Ureter (tissue), 1 donor: ENCODE data around the gene RFX4. TPM values are rescaled to one million over a fixed set of nuclear protein-coding genes. Genes with fewer than 3 reads are reported as not detected.
"Not testable (repeated sequence)": the region's sequence is repeated elsewhere in the genome, so short reads cannot be mapped to it uniquely, and the experiment has no call there.

Source experiments
- DNase-seq: peaks from one replicate; pipeline ENCODE4 v3.0.0-alpha.2; 2020; ENCODE audit warnings: low spot score
- total RNA-seq: library from RNA; stranded (reverse); gene quantifications from one replicate; pipeline ENCODE4 v1.2.4, GENCODE V29; 2023
- donor health status: DM: yes; HTN: yes; CAD: no.

The RFX4 gene
- total RNA-seq, 1 donor from 2014 or later = not detected

GRCh38 chr12:106590601-106591000 is 7.8 kb downstream of the RFX4 start:
- no peak for DNase-seq

GRCh38 chr12:106594447-106594846 is 11.6 kb downstream of the RFX4 start:
- DNase-seq = no peak

DNA sequence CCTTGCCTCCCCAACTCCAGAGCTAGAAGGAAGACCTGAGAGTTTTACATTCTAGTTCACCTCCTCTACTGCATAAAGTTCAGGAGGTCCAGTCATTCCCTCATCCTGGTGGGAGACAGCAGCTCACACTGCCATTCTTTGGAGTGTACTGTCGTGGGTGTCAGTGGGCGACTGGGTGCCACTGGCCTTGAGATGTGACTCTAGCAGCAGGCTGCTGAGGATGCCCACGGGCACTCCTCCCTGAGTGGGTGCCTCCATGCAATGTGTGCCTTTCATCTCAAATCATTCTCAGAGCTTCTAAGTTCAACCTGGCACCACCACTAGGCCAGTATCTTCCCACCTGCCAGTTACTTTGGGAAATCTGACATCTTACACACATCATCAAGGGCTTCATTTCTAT is 12.5 kb downstream of the RFX4 start:
- DNase-seq = no peak

DNA sequence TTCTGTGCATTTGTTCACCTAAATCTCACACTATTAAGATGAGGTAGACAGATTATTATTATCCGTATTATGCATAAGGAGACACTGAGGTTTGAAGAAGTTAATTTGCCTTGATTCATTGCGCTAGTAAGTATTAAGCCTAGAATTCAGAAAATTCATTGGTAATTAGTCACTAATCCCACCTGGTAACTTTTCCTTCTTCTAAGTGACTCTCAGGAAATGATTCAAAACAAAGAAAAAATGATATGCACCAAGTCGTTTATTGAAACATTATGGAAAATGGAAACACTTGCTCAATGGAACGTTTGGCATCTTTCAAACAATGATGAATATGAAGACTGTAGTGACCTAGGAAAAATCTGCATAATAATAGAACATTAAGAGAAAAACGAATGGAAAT is 15.2 kb downstream of the RFX4 start:
- DNase-seq = no peak

- no peak for DNase-seq
These were observed 16.5 kb downstream of the RFX4 start for GRCh38 chr12:106599302-106599701.

GRCh38 chr12:106600503-106600902 is 17.7 kb downstream of the RFX4 start:
- DNase-seq = no peak

DNA sequence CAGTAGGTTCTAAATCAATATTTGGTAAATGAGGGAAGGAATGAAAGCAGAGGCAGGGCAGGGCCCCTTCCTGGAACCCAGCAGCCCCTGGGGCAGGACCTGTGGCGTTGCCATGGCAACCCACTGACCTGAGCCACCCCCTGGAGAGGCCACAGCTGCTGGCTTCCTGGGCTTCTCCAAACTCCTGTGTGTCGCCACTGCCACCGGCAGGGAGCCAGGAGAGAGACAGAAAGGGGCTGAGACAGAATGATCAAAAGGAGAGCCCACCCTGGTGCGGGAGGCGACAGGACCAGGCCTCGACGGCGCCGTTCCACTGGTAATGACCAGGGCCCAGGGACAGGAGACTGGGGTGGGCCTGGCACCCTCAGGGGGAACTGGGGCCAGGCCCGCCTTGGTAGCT is 18.2 kb downstream of the RFX4 start:
- no peak for DNase-seq

DNA sequence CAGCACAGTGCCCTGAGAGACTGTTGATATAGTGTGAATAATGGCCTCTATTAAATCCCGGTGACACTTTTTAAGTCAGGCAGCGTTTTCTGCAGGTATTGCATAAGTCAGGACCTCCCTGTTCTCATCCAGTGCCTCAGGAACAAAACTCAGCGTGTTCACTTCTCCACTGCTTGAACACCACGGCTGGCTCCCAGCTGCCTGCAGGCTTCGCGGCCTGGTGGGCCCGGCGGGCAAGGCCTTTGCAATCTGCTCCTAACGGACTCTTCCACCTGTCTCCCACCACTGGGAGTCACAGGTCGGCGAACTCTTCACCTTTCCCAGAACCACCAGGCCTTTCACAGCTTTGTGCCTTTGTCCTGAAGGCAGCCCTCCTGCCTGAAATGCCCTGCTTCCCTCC is 18.7 kb downstream of the RFX4 start:
- DNase-seq = no peak

DNA sequence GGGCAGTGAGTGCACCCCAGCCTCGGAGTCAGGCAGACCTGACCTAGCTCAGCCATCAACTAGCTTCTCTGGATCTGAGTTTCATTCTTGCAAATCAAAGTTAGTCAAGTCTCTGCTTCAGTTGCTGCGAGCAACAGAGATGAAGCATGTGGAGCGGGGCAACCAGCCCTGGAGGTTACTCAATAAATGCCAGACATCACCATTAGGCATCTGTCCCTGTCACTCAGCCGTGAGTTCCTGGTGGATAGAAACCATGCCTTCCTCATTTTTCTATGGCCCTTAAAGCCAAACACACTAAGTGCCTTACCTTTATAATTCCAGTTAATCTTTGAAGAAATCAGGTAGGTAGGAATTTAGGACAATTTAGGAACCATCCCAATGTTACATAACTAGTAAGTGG is 19.3 kb downstream of the RFX4 start:
- no peak for DNase-seq

DNA sequence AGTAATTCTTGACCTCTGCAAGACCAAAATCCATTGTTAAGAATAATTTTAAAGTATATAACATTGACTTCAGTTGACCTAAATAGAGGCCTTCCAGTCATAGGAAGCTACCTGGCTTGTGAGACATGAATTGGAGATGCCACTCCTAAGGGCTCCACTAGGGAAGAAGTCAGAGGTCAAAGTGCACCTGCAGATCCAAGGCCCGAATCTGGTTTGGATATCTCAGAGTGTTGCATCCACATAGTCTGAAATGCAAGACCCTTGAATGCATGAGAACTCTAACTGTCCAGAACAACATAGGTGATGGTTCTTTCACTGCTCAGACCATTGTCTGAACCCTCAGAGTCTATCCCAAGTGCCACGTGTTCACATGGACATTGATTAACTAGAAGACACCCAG is 22.4 kb downstream of the RFX4 start:
- no peak for DNase-seq

DNA sequence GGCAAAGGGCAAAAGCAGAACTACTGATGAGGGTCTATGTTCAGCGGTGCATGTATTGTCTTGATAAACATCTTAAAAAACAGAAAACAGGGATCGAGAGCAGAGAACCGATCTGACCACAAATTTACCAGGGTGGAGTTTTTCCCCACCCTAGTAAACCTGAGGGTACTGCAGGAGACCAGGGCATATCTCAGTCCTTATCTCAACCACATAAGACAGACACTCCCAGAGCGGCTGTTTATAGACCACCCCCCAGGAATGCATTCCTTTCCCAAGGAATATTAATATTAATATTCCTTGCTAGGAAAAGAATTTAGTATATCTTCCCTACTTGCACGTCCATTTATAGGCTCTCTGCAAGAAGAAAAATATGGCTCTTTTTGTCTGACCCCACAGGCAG is 37.8 kb downstream of the RFX4 start:
- DNase-seq = not testable (repeated sequence)

DNA sequence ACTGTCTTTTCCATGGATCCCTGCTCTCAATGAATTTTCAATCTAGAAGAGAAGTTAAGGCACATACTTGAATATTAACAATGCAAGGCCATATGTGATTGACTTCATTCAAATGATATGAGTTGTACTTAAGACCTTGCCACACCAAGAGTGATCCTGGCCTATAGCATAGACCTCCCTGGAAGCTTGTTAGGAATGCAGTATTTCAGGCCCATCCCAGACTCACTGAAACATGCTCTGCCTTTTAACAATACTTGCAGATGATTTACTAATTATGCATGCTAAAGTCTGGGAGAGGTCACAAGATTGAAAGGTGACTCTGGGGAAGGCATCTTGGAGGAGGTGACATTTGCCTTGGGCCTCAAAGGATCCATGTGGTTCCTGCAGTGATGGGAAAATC is 43.2 kb downstream of the RFX4 start:
- DNase-seq = no peak

- DNase-seq = no peak
These were observed 47.2 kb downstream of the RFX4 start for GRCh38 chr12:106629797-106630659.

DNA sequence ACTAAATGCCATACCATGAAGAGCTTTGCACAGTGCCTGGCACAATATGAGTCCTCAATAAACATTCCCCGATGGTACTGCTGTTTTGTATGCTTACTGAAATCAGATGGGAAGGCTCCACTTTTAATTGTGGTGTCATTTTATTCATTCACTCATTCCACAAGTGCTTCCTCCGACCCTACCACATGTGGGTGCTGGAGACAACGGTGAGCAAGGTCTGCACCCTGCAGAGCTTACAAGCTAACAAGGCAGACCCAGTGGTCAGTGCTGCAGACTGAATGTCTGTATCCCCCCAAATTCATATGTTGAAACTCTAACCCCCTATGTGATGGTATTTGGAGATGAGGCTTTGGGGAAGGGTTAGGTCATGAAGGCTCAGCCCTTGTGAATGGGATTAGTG is 48.3 kb downstream of the RFX4 start:
- DNase-seq = no peak

DNA sequence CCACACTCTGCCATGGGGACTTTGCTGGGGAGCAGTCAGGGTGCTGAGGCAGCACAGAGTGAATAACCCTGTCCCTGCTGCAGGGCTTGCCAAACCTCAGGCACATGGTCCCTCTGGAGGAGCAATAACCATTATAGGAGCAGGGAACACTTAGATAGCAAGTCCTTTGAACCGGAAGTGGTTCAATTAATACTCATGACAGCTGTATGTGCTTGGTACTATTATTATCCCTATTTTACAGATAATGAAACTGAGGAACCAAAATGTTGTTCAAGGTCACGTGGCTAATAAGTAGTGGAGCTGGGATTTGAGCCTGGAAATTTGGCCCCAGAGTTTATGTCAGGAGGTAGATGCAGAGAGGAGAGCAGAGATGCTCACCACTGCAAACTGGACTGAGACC is 49.0 kb downstream of the RFX4 start:
- DNase-seq = no peak

DNA sequence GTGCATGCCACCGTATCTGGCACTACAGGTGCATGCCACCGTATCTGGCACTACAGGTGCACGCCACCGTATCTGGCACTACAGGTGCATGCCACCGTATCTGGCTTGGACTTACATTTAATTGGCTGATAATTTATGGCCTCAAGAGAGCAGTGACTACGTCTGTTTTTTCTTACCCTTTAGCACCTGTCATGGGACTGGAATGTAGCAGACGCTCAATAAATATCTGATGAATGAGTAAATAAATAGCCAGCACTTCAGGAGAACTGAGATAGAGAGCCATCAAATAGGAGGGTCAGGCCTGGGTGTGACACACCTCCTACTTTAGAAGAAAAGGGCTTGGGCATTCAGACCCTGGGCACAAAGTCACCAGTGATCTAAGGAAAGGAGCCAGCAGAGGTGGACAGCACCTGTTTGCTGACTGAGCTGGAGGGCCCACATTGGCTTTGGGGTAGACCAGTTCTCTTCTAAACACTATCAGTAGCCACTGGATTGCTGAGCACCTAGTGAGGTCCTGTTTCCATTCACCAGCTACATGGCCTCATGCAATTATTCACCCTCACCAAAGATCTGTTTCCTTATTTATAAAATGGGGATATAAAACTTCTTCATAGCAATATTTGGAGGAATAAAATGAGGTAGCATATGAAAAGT is 50.1 kb downstream of the RFX4 start:
- DNase-seq = no peak

- DNase-seq = no peak
These were observed 50.6 kb downstream of the RFX4 start for GRCh38 chr12:106633451-106633823.

DNA sequence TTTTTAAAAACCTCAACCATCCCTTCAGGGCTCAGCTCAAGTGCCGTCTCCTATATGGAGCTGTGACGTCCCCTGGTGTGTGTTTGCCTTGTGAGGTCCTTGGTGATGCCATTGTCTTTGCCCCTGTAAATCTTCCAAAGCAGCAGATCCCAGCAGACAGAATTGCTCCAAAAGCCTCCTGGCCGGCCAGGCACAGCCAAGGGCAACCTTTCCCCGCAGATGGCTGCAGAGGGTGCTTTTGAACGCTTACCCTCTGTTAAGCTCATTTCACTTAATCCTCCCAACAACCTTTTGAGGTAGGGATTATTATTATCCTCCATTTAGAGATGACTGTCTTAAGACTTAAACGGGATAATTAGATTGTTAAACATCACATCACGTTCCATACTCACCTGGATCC is 51.4 kb downstream of the RFX4 start:
- no peak for DNase-seq

GRCh38 chr12:106643000-106643399 is 60.2 kb downstream of the RFX4 start:
- no peak for DNase-seq

DNA sequence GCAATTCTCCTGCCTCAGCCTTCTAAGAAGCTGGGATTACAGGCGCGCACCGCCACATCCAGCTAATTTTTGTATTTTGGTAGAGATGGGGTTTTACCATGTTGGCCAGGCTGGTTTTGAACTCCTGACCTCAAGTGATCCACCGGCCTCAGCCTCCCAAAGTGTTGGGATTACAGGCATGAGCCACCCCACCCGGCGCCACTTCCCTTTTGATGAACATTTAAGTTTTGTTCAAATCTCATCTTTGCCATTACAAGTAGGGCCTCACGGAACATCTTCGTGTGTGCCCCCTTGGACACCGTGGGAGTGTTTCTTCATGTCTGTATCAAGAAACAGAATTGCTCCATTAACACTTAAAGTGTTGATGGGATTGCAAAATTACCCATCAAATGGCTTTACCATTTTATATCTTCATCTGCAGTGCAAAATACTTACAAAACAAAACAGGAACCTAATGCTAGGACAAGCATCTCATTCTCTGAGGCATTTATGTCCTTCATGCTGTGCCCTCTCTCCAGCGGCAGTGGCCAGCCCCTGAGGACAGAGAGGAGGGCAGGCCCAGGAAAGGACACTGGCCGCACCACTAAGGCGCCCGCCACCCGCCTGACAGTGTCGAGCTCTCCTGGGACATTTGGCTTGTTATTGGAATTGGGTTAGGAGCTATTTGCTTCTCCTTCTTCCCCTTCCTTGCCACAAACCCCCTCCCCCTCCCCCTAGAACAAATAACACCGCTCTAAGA is 61.7 kb downstream of the RFX4 start:
- DNase-seq = no peak

DNA sequence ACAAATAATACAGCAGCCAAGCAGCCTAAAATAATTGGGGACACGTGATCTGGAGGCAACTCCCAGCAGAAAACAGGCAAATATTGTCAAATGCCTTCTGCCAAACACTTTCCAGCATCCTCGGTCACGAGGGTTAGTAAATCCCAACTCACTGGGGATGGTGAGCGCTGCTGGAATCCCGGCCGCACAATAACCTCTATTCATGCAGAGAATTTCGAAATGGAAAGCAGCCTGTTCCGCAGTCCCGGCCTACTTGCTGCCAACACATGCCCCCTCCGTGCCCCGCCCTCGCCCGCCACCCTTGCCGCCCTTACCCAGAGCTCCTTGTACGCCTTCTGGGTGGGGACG is 62.2 kb downstream of the RFX4 start:
- DNase-seq = no peak

DNA sequence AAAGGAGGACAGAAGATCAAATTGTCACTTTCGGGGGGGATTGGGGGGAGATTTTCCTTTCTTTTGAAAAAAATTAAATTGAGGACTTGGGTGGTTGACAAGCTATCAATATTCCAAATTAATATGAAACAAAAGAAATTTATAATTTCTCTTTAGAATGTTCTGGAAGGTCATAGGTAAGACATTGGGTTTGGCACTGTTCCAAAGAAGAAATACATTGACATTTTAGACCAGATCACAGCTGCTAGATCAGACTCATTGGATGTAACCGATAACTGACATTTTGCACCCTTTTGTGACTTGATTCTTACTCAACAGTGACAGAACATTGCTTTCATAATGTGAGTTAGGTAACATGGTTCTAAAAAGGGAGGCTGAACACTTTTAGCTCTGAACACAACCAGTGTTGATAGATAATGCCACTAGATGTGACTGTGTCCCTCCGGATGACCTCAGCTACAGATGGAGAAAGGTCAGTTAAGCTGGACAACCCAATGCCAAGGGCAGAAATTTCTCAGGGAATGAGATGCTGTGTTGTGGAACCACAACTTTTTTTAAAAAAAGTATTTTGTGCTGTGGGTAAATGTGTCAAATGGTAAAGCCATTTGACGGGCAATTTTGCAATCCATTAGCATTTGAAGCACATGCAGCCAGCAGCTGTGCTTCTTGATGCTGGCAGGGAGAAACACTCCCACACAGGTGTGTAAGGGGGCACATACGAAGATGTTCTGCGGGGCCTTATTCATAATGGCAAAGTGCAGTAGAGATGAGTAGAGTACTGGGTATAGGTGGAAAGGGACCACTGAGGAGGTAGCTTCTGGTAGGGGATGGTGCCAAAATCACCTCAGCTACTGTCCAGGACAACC is 62.9 kb downstream of the RFX4 start:
- DNase-seq = no peak
